HG03460 (cell line): ENCODE data around the gene IFNL2.
"Not testable (repeated sequence)": the region's sequence is repeated elsewhere in the genome, so short reads cannot be mapped to it uniquely, and the experiment has no call there.

Source experiments
- ATAC-seq: cut with Tn5 transposase; IDR thresholded peaks from one replicate; pipeline ENCODE4 v1.9.1; 2021; ENCODE audit not compliant: unreplicated experiment

The IFNL2 gene

GRCh38 chr19:39252458-39252857, 15.7 kb upstream of the IFNL2 start:
- ATAC-seq = no peak

GRCh38 chr19:39253374-39254149, 14.6 kb upstream of the IFNL2 start:
- ATAC-seq = no peak

- no peak for ATAC-seq
These were observed 13.5 kb upstream of the IFNL2 start for GRCh38 chr19:39254531-39255345.

GRCh38 chr19:39257227-39257626, 11.0 kb upstream of the IFNL2 start:
- no peak for ATAC-seq

GRCh38 chr19:39261704-39262103, 6.5 kb upstream of the IFNL2 start:
- ATAC-seq = no peak

GRCh38 chr19:39262496-39262895, 5.7 kb upstream of the IFNL2 start:
- no peak for ATAC-seq

GRCh38 chr19:39263912-39264305, 4.3 kb upstream of the IFNL2 start:
- no peak for ATAC-seq

GRCh38 chr19:39264306-39265290, 3.6 kb upstream of the IFNL2 start:
- no peak for ATAC-seq

- no peak for ATAC-seq
These were observed 2.8 kb upstream of the IFNL2 start for GRCh38 chr19:39265321-39265916.

- ATAC-seq = not testable (repeated sequence)
These were observed 481 bp downstream of the IFNL2 start for GRCh38 chr19:39268531-39269223.

GRCh38 chr19:39269369-39269768, 1.2 kb downstream of the IFNL2 start:
- not testable (repeated sequence) for ATAC-seq

- no peak for ATAC-seq
These were observed 2.1 kb downstream of the IFNL2 start for GRCh38 chr19:39270036-39270871.

- not testable (repeated sequence) for ATAC-seq
These were observed 5.7 kb downstream of the IFNL2 start for GRCh38 chr19:39273859-39274258.

GRCh38 chr19:39275578-39275977, 7.4 kb downstream of the IFNL2 start:
- ATAC-seq = no peak

GRCh38 chr19:39276740-39277139, 8.5 kb downstream of the IFNL2 start:
- ATAC-seq = no peak

GRCh38 chr19:39277598-39277997, 9.4 kb downstream of the IFNL2 start:
- ATAC-seq = no peak

- ATAC-seq = no peak
These were observed 13.8 kb downstream of the IFNL2 start for GRCh38 chr19:39282021-39282420.

GRCh38 chr19:39284032-39284431, 15.8 kb downstream of the IFNL2 start:
- no peak for ATAC-seq

- ATAC-seq = no peak
These were observed 25.2 kb downstream of the IFNL2 start for GRCh38 chr19:39293394-39293793.
